HepG2 (cell line): Measurements from ENCODE around the gene ALDH4A1. TPM values are rescaled to one million over a fixed set of nuclear protein-coding genes. Genes with fewer than 3 reads are reported as not detected.

Source experiments
- AHDC1 ChIP-seq: sonication (generic); formaldehyde crosslinking; IDR thresholded peaks from 2 replicates; pipeline ENCODE4 v1.5.1; 2020; ENCODE audit warnings: mild to moderate bottlenecking, missing genetic modification reagents, borderline replicate concordance
- GATAD2A ChIP-seq: IDR thresholded peaks from 2 replicates; pipeline ENCODE4 v1.6.1; 2016
- LBX2 ChIP-seq: sonication (generic); formaldehyde crosslinking; IDR thresholded peaks from 2 replicates; pipeline ENCODE4 v1.5.0; 2020; ENCODE audit warnings: missing genetic modification reagents, mild to moderate bottlenecking, borderline replicate concordance
- MXD1 ChIP-seq: sonication (generic); formaldehyde crosslinking; IDR thresholded peaks from 2 replicates; pipeline ENCODE4 v1.4.0; 2020; ENCODE audit warnings: mild to moderate bottlenecking, missing genetic modification reagents
- NFKB2 ChIP-seq: sonication (generic); formaldehyde crosslinking; IDR thresholded peaks from 2 replicates; pipeline ENCODE4 v1.4.0; 2020; ENCODE audit warnings: missing genetic modification reagents, borderline replicate concordance
- SNAPC4 ChIP-seq: sonication (generic); formaldehyde crosslinking; IDR thresholded peaks from 2 replicates; pipeline ENCODE4 v1.4.0; 2020; ENCODE audit warnings: mild to moderate bottlenecking, missing genetic modification reagents
- ZNF264 ChIP-seq: sonication (generic); formaldehyde crosslinking; IDR thresholded peaks from 2 replicates; pipeline ENCODE4 v1.4.0; 2020; ENCODE audit warnings: missing genetic modification reagents
- ZNF501 ChIP-seq: sonication (generic); formaldehyde crosslinking; IDR thresholded peaks from 2 replicates; pipeline ENCODE4 v1.5.1; 2020; ENCODE audit warnings: mild to moderate bottlenecking, moderate library complexity, missing genetic modification reagents
- polyA plus RNA-seq, 8 experiments: library from polyadenylated mRNA; depleted of rRNA in 3 of 8; stranded (reverse) in 7 of 8; unstranded in 1 of 8; fragments of >200 nt; fragmentation: Illumina TruSeq in 4 of 8; extraction: Trizol in 4 of 8; gene quantifications; 2 replicates each; pipeline versions ENCODE4 v1.2.1 to v1.2.3, GENCODE V29; 2011 to 2016; ENCODE audit warnings: low read depth in 4 of 8, missing spikeins in 1 of 8, mixed read lengths in 1 of 8; ENCODE audit not compliant: insufficient read depth in 1 of 8
- total RNA-seq, 5 experiments: library from RNA; depleted of rRNA; stranded (reverse); fragments of >200 nt; fragmentation: Illumina TruSeq; extraction: Trizol; gene quantifications; 2 replicates each; pipeline ENCODE4 v1.2.3, GENCODE V29; 2016; ENCODE audit warnings: low read depth in 1 of 5
- TF ChIP-seq, protein P1 (sequence below): sonication (generic); formaldehyde crosslinking; IDR thresholded peaks from 2 replicates; pipeline ENCODE4 v1.4.0; 2020; ENCODE audit warnings: missing genetic modification reagents

ALDH4A1 gene
- total and polyA plus RNA-seq, 2 of the 13 experiments (the other 11 are each of a cell fraction or from before 2014, with no cell fraction given): 76.4 to 240 TPM

GRCh38 chr1:18913065-18913835, 10.9 kb upstream of the ALDH4A1 start (continued):
- TF ChIP-seq, protein P1, sequence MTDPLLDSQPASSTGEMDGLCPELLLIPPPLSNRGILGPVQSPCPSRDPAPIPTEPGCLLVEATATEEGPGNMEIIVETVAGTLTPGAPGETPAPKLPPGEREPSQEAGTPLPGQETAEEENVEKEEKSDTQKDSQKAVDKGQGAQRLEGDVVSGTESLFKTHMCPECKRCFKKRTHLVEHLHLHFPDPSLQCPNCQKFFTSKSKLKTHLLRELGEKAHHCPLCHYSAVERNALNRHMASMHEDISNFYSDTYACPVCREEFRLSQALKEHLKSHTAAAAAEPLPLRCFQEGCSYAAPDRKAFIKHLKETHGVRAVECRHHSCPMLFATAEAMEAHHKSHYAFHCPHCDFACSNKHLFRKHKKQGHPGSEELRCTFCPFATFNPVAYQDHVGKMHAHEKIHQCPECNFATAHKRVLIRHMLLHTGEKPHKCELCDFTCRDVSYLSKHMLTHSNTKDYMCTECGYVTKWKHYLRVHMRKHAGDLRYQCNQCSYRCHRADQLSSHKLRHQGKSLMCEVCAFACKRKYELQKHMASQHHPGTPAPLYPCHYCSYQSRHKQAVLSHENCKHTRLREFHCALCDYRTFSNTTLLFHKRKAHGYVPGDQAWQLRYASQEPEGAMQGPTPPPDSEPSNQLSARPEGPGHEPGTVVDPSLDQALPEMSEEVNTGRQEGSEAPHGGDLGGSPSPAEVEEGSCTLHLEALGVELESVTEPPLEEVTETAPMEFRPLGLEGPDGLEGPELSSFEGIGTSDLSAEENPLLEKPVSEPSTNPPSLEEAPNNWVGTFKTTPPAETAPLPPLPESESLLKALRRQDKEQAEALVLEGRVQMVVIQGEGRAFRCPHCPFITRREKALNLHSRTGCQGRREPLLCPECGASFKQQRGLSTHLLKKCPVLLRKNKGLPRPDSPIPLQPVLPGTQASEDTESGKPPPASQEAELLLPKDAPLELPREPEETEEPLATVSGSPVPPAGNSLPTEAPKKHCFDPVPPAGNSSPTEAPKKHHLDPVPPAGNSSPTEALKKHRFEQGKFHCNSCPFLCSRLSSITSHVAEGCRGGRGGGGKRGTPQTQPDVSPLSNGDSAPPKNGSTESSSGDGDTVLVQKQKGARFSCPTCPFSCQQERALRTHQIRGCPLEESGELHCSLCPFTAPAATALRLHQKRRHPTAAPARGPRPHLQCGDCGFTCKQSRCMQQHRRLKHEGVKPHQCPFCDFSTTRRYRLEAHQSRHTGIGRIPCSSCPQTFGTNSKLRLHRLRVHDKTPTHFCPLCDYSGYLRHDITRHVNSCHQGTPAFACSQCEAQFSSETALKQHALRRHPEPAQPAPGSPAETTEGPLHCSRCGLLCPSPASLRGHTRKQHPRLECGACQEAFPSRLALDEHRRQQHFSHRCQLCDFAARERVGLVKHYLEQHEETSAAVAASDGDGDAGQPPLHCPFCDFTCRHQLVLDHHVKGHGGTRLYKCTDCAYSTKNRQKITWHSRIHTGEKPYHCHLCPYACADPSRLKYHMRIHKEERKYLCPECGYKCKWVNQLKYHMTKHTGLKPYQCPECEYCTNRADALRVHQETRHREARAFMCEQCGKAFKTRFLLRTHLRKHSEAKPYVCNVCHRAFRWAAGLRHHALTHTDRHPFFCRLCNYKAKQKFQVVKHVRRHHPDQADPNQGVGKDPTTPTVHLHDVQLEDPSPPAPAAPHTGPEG (CRISPR knock-in tag): 0 out of 2 replicates have a peak, but pooled peaks have one; percentile 25
- TF ChIP-seq MXD1 (CRISPR knock-in tag) (0 out of 2 replicates have a peak, but pooled peaks have one; percentile 33), SNAPC4 (CRISPR knock-in tag) (0 out of 2 replicates have a peak, but pooled peaks have one; percentile 53), GATAD2A (CRISPR knock-in tag) (0 out of 2 replicates have a peak, but pooled peaks have one; percentile 33), LBX2 (CRISPR knock-in tag) (no peak), ZNF264 (CRISPR knock-in tag) (no peak), AHDC1 (peak; percentile 21; the same call in 1 of the 2 replicates), ZNF501 (0 out of 2 replicates have a peak, but pooled peaks have one; percentile 24), NFKB2 (peak; percentile 69; the same call in 1 of the 2 replicates)
